B cell (primary cell): ENCODE data around the gene SLC2A9.

Experiments
- EZH2 ChIP-seq: IDR thresholded peaks from 2 replicates; pipeline ENCODE4 v1.6.1; 2012; ENCODE audit warnings: borderline replicate concordance, low read depth, mild to moderate bottlenecking, moderate library complexity, low read length; ENCODE audit not compliant: insufficient read depth, poor library complexity, severe bottlenecking
- TF ChIP-seq, protein P1 (sequence below): fragments of 200-600 bp; IDR thresholded peaks from one replicate; pipeline ENCODE4 v1.8.0; 2022; ENCODE audit warnings: antibody characterized with exemption, mild to moderate bottlenecking

DNA sequence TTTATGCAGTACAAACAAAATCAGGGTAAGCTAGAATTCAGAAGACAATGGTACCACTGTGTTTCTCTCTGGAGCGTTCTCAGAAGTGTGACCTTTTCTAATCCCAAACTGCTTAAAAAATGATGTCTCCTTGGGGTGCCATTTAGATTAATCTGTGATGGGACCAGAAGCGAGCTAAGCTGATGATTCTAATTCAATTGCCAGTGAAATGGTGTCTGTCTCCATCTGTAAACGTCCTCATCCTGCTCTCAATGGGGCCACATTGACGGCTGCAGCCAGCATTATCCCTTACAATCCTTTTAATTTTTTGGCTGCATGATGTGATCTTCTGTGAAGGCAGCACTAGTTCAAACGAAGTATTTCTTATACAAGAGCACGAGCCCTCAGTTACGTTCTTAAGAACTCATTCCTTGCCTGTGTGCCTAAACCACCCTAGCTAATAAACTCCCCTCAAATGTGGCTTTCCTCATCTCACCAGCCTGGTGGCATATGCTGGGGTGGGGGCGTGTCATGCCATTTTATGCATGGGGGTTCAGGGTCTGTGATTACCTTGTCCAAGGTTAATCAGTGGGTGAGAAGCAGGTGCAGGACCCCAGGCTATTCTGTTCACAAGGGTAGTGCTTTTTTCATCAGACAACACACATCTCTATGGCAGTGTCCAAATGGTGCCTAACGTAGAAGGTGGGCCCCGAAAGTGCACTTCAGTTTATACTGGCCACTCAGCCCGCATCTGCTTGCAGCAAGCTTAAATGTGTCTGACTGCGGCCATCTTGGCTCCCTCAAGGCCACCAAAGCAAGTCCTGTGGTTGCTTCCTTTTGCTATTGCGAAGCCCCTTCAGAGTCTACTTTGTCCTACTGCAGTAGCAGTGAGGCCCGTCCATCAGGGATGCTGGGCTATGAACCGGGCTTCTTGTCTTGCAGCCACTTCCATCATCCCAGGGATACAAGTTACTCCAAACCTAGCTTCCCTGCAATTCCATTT, 45.7 kb upstream of the SLC2A9 start:
- TF ChIP-seq, protein P1, sequence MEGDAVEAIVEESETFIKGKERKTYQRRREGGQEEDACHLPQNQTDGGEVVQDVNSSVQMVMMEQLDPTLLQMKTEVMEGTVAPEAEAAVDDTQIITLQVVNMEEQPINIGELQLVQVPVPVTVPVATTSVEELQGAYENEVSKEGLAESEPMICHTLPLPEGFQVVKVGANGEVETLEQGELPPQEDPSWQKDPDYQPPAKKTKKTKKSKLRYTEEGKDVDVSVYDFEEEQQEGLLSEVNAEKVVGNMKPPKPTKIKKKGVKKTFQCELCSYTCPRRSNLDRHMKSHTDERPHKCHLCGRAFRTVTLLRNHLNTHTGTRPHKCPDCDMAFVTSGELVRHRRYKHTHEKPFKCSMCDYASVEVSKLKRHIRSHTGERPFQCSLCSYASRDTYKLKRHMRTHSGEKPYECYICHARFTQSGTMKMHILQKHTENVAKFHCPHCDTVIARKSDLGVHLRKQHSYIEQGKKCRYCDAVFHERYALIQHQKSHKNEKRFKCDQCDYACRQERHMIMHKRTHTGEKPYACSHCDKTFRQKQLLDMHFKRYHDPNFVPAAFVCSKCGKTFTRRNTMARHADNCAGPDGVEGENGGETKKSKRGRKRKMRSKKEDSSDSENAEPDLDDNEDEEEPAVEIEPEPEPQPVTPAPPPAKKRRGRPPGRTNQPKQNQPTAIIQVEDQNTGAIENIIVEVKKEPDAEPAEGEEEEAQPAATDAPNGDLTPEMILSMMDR = no peak
- no peak for TF ChIP-seq EZH2
